AML-193 (cell line): Measurements from ENCODE around the gene ADAMTS7.
"Not testable (repeated sequence)": the region's sequence is repeated elsewhere in the genome, so short reads cannot be mapped to it uniquely, and the experiment has no call there.

ENCODE experiments used
- DNase-seq, 2 experiments: peaks; one replicate each; lab custom pipeline; 2025; lab: John Stamatoyannopoulos, UW

The ADAMTS7 gene

DNA sequence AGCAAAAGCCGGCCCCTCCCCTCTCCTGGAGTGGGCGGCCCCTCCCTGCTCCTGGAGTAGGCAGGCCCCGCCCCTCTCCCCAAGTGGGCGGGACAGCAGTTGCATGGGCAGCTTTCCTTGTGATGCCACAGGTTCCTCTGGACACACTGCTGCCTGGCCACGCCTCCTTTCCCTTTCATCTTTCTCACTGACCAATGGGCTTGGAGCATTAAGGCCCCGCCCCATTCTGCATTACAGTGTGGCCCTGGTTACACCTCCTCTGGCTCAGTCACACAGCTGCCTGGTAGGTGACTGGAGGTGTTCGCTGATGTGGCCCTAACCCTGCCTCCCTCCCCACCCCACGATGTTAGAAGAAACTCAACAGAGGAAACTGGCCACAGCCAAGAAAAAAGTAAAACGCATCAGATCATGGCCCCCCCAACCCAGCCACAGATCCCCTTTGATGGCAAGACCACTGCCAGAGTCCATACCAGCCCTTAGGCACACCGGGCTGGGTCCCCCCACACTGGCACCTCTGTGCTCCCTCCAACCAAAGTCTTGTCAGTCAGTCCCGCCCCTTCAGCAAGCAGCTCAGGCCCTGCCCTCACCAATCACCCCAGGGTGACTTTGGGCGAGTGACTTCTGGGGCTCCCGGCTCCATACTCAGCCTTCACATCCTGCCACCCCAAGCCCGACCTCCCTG lies 84.3 kb downstream of the ADAMTS7 start:
- DNase-seq: peak in 1 of 2 experiments; percentile 3

DNA sequence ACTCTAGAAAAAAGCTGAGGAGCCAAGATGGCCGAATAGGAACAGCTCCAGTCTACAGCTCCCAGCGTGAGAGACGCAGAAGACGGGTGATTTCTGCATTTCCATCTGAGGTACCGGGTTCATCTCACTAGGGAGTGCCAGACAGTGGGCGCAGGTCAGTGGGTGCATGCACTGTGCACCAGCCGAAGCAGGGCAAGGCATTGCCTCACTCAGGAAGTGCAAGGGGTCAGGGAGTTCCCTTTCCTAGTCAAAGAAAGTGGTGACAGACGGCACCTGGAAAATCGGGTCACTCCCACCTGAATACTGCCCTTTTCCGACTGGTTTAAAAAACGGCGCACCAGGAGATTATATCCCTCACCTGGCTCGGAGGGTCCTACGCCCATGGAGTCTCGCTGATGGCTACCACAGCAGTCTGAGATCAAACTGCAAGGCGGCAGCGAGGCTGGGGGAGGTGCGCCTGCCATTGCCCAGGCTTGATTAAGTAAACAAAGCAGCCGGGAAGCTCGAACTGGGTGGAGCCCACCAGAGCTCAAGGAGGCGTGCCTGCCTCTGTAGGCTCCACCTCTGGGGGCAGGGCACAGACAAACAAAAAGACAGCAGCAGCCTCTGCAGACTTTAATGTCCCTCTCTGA lies 91.3 kb downstream of the ADAMTS7 start:
- not testable (repeated sequence) for DNase-seq

- no peak for DNase-seq
Measured at GRCh38 chr15:78718837-78719236, 92.4 kb downstream of the ADAMTS7 start.

GRCh38 chr15:78717956-78718656 lies 93.2 kb downstream of the ADAMTS7 start:
- DNase-seq: no peak

- no peak for DNase-seq
Measured at GRCh38 chr15:78716651-78717050, 94.6 kb downstream of the ADAMTS7 start.

- DNase-seq: no peak
Measured at GRCh38 chr15:78715930-78716329, 95.3 kb downstream of the ADAMTS7 start.

DNA sequence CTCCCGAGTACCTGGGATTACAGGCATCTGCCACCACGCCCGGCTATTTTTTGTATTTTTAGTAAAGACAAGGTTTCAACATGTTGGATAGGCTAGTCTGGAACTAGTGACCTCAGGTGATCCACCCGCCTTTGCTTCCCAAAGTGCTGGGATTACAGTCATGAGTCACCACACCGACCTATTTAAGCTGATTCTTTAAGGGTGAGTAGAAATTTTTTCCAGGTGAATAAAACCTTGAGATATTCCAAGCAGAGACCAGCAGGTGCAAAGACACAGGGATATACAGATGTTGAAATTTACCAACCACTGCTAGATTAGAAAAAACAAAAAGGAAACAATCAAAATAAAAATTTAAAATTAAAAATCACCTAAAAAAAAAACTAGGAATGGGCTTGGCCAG lies 95.8 kb downstream of the ADAMTS7 start:
- DNase-seq: no peak

DNA sequence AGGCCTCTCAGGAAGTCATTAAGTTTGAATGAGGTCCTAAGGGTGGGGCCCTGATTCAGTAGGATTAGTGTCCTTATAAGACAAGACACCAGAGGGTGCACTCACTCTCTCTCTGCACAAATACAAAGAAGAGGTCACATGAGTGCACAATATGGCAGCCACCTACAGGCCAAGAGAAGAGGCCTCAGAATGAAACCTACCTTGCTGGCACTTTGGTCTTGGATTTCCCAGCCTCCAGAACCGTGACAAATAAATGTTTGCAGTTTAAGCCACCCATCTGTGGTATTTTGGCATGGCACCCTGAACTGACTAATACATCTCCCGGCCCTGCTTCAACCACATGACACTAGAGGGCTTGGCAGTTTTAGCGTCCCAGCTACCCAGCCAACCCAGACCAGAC lies 96.4 kb downstream of the ADAMTS7 start:
- DNase-seq: peak in 1 of 2 experiments; percentile 6

DNA sequence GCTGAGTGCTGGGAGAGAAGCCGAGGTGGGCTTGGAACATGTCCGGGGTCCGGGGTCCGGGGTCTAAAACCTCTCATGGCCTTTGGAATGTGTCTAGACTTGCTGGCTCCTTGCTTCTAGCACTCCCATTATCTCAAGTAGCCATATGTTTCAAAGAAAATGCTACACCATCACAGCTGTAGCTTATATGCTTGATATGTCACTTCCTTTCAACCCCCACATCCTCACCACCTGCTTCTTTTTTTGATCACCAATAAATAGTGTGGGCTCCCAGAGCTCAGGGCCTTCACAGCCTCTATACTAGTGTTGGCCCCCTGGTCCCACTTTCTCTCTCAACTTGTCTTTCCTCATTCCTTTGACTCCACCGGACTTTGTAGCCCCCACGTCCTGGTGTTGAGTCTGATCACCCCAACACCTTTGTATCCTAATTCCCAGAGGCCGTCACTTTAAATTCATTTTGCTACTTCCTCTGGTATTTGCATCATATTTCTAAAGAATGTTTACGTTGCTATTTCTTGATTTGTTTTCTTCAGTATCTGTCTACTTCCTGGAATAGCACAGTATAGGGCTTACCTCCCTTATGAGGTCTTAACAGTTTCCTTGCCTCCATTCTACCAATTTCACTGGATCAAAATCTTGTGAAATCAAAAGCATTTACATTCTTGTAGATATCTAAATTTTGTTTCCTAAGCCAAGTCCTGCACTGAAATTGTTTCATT lies 98.3 kb downstream of the ADAMTS7 start:
- DNase-seq: no peak

- DNase-seq: no peak
Measured at GRCh38 chr15:78711638-78712037, 99.6 kb downstream of the ADAMTS7 start.

GRCh38 chr15:78709263-78709882 lies 101.9 kb downstream of the ADAMTS7 start:
- peak in 1 of 2 experiments; percentile 37 for DNase-seq
